Endothelial cell of umbilical vein (primary cell): Measurements from ENCODE around the gene ULBP2. TPM values are rescaled to one million over a fixed set of nuclear protein-coding genes. Genes with fewer than 3 reads are reported as not detected.

ENCODE experiments used
- BruUV-seq: library from RNA; stranded (reverse); fragments of 400-500 nt; replicated peaks from 2 replicates; lab custom pipeline; 2021; lab: Mats Ljungman, UMichigan
- CTCF ChIA-PET: fragments of 300-600, 350-600 bp; sonication (Branson Sonifier 250); formaldehyde crosslinking; loops from one replicate; lab custom pipeline; 2021; ENCODE audit warnings: antibody characterized with exemption, inconsistent platforms; lab: Charles Lee
- POLR2A ChIA-PET: fragments of 300-600, 350-600 bp; sonication (Branson Sonifier 250); formaldehyde crosslinking; loops from one replicate; lab custom pipeline; 2021; ENCODE audit warnings: antibody characterized with exemption, inconsistent platforms; lab: Charles Lee
- DNase-seq: peaks from one replicate; pipeline ENCODE4 v3.0.0-alpha.2; 2011; ENCODE audit warnings: low read depth, low spot score
- FAIRE-seq: peaks from 2 replicates; lab custom pipeline; 2011; peaks lifted over from hg19 to GRCh38; lab: Jason Lieb, UNC
- H2AFZ ChIP-seq: 2 replicates; pipeline ENCODE4 v1.6.0; 2012; ENCODE audit warnings: low read depth, low read length, control low read depth, inconsistent platforms
- H3K27ac ChIP-seq: 2 replicates; pipeline ENCODE4 v1.5.1; 2011; ENCODE audit warnings: low read depth, mild to moderate bottlenecking, control low read depth, low read length, moderate library complexity; ENCODE audit not compliant: insufficient read depth
- H3K27me3 ChIP-seq, 2 experiments: 2 replicates each; pipeline versions ENCODE4 v1.6.0 to v1.6.1; 2011; ENCODE audit warnings: low read length in 2 of 2, mixed read lengths in 1 of 2; ENCODE audit not compliant: control insufficient read depth in 2 of 2, insufficient read depth in 2 of 2
- H3K36me3 ChIP-seq, 2 experiments: 2 replicates in 1 of 2; 3 replicates in 1 of 2; pipeline ENCODE4 v1.5.1; 2011; ENCODE audit warnings: low read length in 2 of 2, mild to moderate bottlenecking in 1 of 2, moderate library complexity in 1 of 2; ENCODE audit not compliant: control insufficient read depth in 2 of 2, insufficient read depth in 2 of 2; ENCODE audit errors: extremely low read depth in 1 of 2
- H3K4me1 ChIP-seq: 3 replicates; pipeline ENCODE4 v1.5.1; 2011; ENCODE audit warnings: mild to moderate bottlenecking, low read length; ENCODE audit not compliant: control insufficient read depth, insufficient read depth; ENCODE audit errors: extremely low read depth
- H3K4me2 ChIP-seq: 2 replicates; pipeline ENCODE4 v1.6.1; 2011; ENCODE audit warnings: low read length, control low read depth, mixed read lengths; ENCODE audit not compliant: insufficient read depth
- H3K4me3 ChIP-seq, 3 experiments: fragments of 200-600 bp in 1 of 3; sonication (generic), shearing (Covaris generic) in 1 of 3; replicated peaks in 1 of 3; 2 replicates each; pipeline ENCODE4 v1.5.1; 2011 to 2016; ENCODE audit warnings: control low read depth in 3 of 3, low read length in 3 of 3, mild to moderate bottlenecking in 2 of 3, inconsistent platforms in 1 of 3, low read depth in 1 of 3, moderate library complexity in 1 of 3; ENCODE audit not compliant: insufficient read depth in 1 of 3
- H3K79me2 ChIP-seq: 2 replicates; pipeline ENCODE4 v1.6.0; 2012; ENCODE audit warnings: low read length, inconsistent platforms; ENCODE audit not compliant: control insufficient read depth, insufficient read depth
- H3K9ac ChIP-seq: replicated peaks from 2 replicates; pipeline ENCODE3; 2011; ENCODE audit warnings: low read length, control low read depth; ENCODE audit not compliant: insufficient read depth; ENCODE audit errors: extremely low read depth
- H3K9me1 ChIP-seq: replicated peaks from 3 replicates; pipeline ENCODE4 v1.6.0; 2011; ENCODE audit warnings: mild to moderate bottlenecking, low read length; ENCODE audit not compliant: control insufficient read depth, insufficient read depth; ENCODE audit errors: extremely low read depth
- H3K9me3 ChIP-seq: replicated peaks from 2 replicates; pipeline ENCODE4 v1.5.1; 2012; ENCODE audit warnings: low read length, inconsistent platforms; ENCODE audit not compliant: control insufficient read depth, insufficient read depth
- H4K20me1 ChIP-seq: replicated peaks from 2 replicates; pipeline ENCODE3; 2011; ENCODE audit warnings: mild to moderate bottlenecking, low read length; ENCODE audit not compliant: control insufficient read depth, insufficient read depth; ENCODE audit errors: extremely low read depth
- EZH2 ChIP-seq: IDR thresholded peaks from 2 replicates; pipeline ENCODE4 v1.6.1; 2012; ENCODE audit warnings: borderline replicate concordance, low read depth, mild to moderate bottlenecking, moderate library complexity, low read length, inconsistent platforms; ENCODE audit not compliant: severe bottlenecking
- FOS ChIP-seq: IDR thresholded peaks from 2 replicates; pipeline ENCODE4 v1.6.1; 2011; ENCODE audit warnings: mild to moderate bottlenecking, low read length, moderate library complexity, borderline replicate concordance; ENCODE audit not compliant: insufficient read depth
- GATA2 ChIP-seq: IDR thresholded peaks from 2 replicates; pipeline ENCODE4 v1.7.0; 2011; ENCODE audit warnings: low read depth, mild to moderate bottlenecking, moderate library complexity, mixed read lengths, low read length; ENCODE audit not compliant: insufficient read length, insufficient read depth
- JUN ChIP-seq: IDR thresholded peaks from 2 replicates; pipeline ENCODE4 v1.6.1; 2011; ENCODE audit warnings: borderline replicate concordance, low read depth; ENCODE audit not compliant: insufficient read length, insufficient read depth
- MYC ChIP-seq: IDR thresholded peaks from one replicate; pipeline ENCODE4 v1.6.1; 2011; ENCODE audit warnings: mild to moderate bottlenecking, low read depth, low read length
- POLR2A ChIP-seq: IDR thresholded peaks from 2 replicates; pipeline ENCODE4 v1.6.1; 2012; ENCODE audit warnings: low read depth, mild to moderate bottlenecking, control low read depth, low read length
- POLR2AphosphoS5 ChIP-seq: IDR thresholded peaks from 2 replicates; pipeline ENCODE4 v1.6.1; 2012; ENCODE audit warnings: low read depth, mild to moderate bottlenecking, control low read depth, low read length, moderate library complexity; ENCODE audit not compliant: insufficient read depth
- dilution Hi-C: fragments of 300-500 bp; cut with MboI; formaldehyde crosslinking; loops from one replicate; pipeline ENCODE4 v1.15.0; 2019; ENCODE audit warnings: low sequenced_read_pairs; ENCODE audit not compliant: extremely low pct_ligation_motif_present
- intact Hi-C: fragments of 100-400 bp; cut with micrococcal nuclease; formaldehyde crosslinking; loops from one replicate; pipeline ENCODE4 v1.10.0; 2022
- polyA plus RNA-seq, 4 experiments: library from polyadenylated mRNA; depleted of rRNA in 3 of 4; stranded (reverse) in 3 of 4; unstranded in 1 of 4; fragments of >200 nt; gene quantifications; 2 replicates each; pipeline versions ENCODE4 v1.2.1 to v1.2.3, GENCODE V29; 2011 to 2012; ENCODE audit warnings: missing spikeins in 1 of 4
- total RNA-seq: library from RNA; stranded (reverse); gene quantifications from 2 replicates; pipeline ENCODE4 v1.2.3, GENCODE V29; 2021
- TF ChIP-seq, protein P1 (sequence below): IDR thresholded peaks from 2 replicates; pipeline ENCODE4 v1.6.1; 2011; ENCODE audit not compliant: insufficient read depth, insufficient read length
- TF ChIP-seq, protein P2 (sequence below), 2 donors: IDR thresholded peaks; 1 replicate in 1 of 2; 2 replicates in 1 of 2; pipeline ENCODE4 v1.5.1; 2011; ENCODE audit warnings: low read length in 2 of 2, mild to moderate bottlenecking in 2 of 2, moderate library complexity in 2 of 2, control low read depth in 1 of 2, inconsistent platforms in 1 of 2, low read depth in 1 of 2; ENCODE audit not compliant: insufficient read depth in 1 of 2; ENCODE audit errors: extremely low read depth in 1 of 2

Gene ULBP2
- total and polyA plus RNA-seq, 2 donors (not counting 3 experiments of a cell fraction or from before 2014, with no cell fraction given), result 7.0 to 22.8 TPM

DNA sequence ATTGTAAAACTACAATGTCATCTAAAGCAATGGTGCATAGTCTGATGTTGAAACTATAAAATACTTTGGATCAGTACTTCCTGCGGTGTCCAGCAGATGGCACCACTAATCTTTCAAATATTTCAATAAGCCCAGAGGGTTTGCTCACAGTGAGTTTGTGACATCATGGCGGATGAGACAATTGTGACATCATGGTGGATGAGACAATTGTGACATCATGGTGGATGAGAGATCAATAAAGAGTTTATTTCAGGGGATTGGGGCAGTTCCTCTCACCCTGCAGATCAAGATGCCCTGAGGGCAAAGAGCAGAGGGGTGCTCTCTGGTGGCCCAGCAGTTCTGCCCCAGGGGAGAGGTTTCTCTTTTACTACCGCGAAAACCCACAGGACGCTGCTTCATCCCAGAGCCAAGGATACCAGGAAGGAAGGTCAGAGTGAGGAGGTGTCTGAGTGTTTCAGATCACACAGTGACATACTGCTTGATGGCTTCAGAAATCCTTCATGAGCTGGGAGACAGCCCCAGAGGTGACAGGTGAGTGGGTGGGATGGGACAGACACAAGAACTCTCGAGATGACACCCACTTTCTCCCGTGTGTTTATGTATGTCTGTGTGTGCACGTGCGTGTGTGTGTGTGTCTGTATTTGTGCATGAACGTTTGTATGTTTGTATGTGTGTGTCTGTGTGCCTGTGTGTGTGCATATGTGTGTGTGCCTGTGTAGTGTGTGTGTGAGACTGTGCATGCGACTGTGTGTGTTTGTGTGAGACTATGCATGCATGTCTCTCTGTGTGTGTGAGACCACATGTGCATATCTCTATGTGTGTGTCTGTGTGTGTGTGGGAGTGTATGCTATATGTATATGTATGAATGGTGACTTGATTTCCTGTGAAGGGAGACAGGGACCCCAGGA, 7.3 kb upstream of the ULBP2 start:
- ChIA-PET CTCF (interaction anchor here (0.6 to 2.5 kb wide), 4 partner anchors 29 to 400 kb away, joined by 3 to 63 read pairs (median 3); partner anchors contain the start of gene ULBP1), POLR2A (no interaction called here)
- Histone ChIP-seq H3K9me1 (no peaks in the 10 kb centered on the region), H3K9ac (no peak overlapping the region), H3K36me3 (no peaks in the 10 kb centered on the region), H2AFZ (no peak overlapping the region), H3K4me2 (no peak overlapping the region), H3K27me3 (peaks cover 63 to 75% of the 10 kb centered on the region in 2 experiments), H3K4me3 (no peak overlapping the region), H3K79me2 (no peaks in the 10 kb centered on the region), H3K27ac (no peak overlapping the region), H3K4me1 (peaks cover 10% of the 10 kb centered on the region), H3K9me3 (no peaks in the 10 kb centered on the region), H4K20me1 (no peaks in the 10 kb centered on the region)
- dilution Hi-C loops, result no loop called here
- intact Hi-C loops, result loop anchor here (1.0 to 2.0 kb wide), 4 partner anchors 28 to 400 kb away; partner anchors contain the start of genes ULBP1 and ULBP3
- FAIRE-seq (peak; percentile 85), DNase-seq (peak; percentile 74)
- no TSS peak for BruUV-seq
- TF ChIP-seq POLR2AphosphoS5, result no peak
- TF ChIP-seq EZH2, result no peak
- TF ChIP-seq MYC, result no peak
- no peak for TF ChIP-seq GATA2
- TF ChIP-seq POLR2A, result no peak
- TF ChIP-seq, protein P1, sequence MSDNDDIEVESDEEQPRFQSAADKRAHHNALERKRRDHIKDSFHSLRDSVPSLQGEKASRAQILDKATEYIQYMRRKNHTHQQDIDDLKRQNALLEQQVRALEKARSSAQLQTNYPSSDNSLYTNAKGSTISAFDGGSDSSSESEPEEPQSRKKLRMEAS, result no peak
- TF ChIP-seq, protein P2, sequence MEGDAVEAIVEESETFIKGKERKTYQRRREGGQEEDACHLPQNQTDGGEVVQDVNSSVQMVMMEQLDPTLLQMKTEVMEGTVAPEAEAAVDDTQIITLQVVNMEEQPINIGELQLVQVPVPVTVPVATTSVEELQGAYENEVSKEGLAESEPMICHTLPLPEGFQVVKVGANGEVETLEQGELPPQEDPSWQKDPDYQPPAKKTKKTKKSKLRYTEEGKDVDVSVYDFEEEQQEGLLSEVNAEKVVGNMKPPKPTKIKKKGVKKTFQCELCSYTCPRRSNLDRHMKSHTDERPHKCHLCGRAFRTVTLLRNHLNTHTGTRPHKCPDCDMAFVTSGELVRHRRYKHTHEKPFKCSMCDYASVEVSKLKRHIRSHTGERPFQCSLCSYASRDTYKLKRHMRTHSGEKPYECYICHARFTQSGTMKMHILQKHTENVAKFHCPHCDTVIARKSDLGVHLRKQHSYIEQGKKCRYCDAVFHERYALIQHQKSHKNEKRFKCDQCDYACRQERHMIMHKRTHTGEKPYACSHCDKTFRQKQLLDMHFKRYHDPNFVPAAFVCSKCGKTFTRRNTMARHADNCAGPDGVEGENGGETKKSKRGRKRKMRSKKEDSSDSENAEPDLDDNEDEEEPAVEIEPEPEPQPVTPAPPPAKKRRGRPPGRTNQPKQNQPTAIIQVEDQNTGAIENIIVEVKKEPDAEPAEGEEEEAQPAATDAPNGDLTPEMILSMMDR (IDR thresholded peaks at IDR 0.05; ENCODE audit: extremely low read depth in 1 of 2, insufficient read depth in 1 of 2, low read depth in 1 of 2, low read length in 2 of 2), result peak; percentile 54 to 64
- TF ChIP-seq JUN, result peak; percentile 83
- TF ChIP-seq FOS, result no peak
